Endodermal cell (in vitro differentiated cells): ENCODE results near the gene FKBP14. TPM values are rescaled to one million over a fixed set of nuclear protein-coding genes. Genes with fewer than 3 reads are reported as not detected.

ENCODE experiments used
- DNase-seq: peaks from one replicate; pipeline ENCODE4 v3.0.0-alpha.2; 2017
- H3K27ac ChIP-seq: 2 replicates; pipeline ENCODE4 v1.5.1; 2013; ENCODE audit warnings: mild to moderate bottlenecking, low read depth, low read length, moderate library complexity
- H3K27me3 ChIP-seq: 2 replicates; pipeline ENCODE4 v1.6.1; 2013; ENCODE audit warnings: mild to moderate bottlenecking, low read length, moderate library complexity; ENCODE audit not compliant: insufficient read depth, control insufficient read depth, poor library complexity, severe bottlenecking
- H3K36me3 ChIP-seq: 2 replicates; pipeline ENCODE4 v1.7.0; 2013; ENCODE audit warnings: mild to moderate bottlenecking, low read length, moderate library complexity; ENCODE audit not compliant: control insufficient read depth, insufficient read depth
- H3K4me1 ChIP-seq: one replicate; pipeline ENCODE4 v1.7.0; 2013; ENCODE audit warnings: low read length; ENCODE audit not compliant: control insufficient read depth, insufficient read depth
- H3K4me3 ChIP-seq: 2 replicates; pipeline ENCODE4 v1.5.1; 2013; ENCODE audit warnings: mild to moderate bottlenecking, low read length, moderate library complexity
- H3K9ac ChIP-seq: 2 replicates; pipeline ENCODE4 v1.6.1; 2013; ENCODE audit warnings: mild to moderate bottlenecking, low read length, moderate library complexity; ENCODE audit not compliant: poor library complexity, severe bottlenecking; ENCODE audit errors: extremely low read depth
- H3K9me3 ChIP-seq: 2 replicates; pipeline ENCODE4 v1.6.1; 2013; ENCODE audit warnings: mild to moderate bottlenecking, low read length, moderate library complexity; ENCODE audit not compliant: control insufficient read depth
- H3K27ac Mint-ChIP-seq: 2 replicates; pipeline ENCODE4 v1.8.0; 2020; ENCODE audit warnings: mixed read lengths
- H3K27me3 Mint-ChIP-seq: 2 replicates; pipeline ENCODE4 v1.8.0; 2021; ENCODE audit warnings: mild to moderate bottlenecking, mixed read lengths; ENCODE audit not compliant: insufficient read depth
- H3K36me3 Mint-ChIP-seq: 2 replicates; pipeline ENCODE4 v1.8.0; 2020; ENCODE audit warnings: low read depth, mixed read lengths
- H3K4me1 Mint-ChIP-seq: 2 replicates; pipeline ENCODE4 v1.8.0; 2020; ENCODE audit warnings: mixed read lengths
- H3K4me3 Mint-ChIP-seq: 2 replicates; pipeline ENCODE4 v1.8.0; 2020; ENCODE audit warnings: mild to moderate bottlenecking, moderate library complexity, mixed read lengths
- H3K9me3 Mint-ChIP-seq: 2 replicates; pipeline ENCODE4 v1.8.0; 2020; ENCODE audit warnings: mild to moderate bottlenecking, mixed read lengths
- WGBS, 2 experiments: methylation state at CpG; one replicate each; pipeline versions ENCODE4 v1.1.5 to v1.1.7; 2013; ENCODE audit warnings: missing lambda C conversion rate in 2 of 2, mixed read lengths in 1 of 2; ENCODE audit not compliant: insufficient coverage in 1 of 2, insufficient read length in 1 of 2; 5-methylcytosine and 5-hydroxymethylcytosine counted together
- total RNA-seq, 2 donors: library from RNA; stranded (reverse); fragmentation: NEBNext Ultra II Directional in 1 of 2; extraction: Animal tissue kit (Norgen Biotek cat#: 25700) in 1 of 2; gene quantifications; 2 replicates in 1 of 2; 3 replicates in 1 of 2; pipeline ENCODE4 v1.2.1, GENCODE V29; 2021
- TF ChIP-seq, protein P1 (sequence below): fragments of 200-600 bp; sonication (generic); conservative IDR thresholded peaks from 2 replicates; pipeline ENCODE4 v1.5.0; 2021; ENCODE audit warnings: antibody characterized with exemption, mild to moderate bottlenecking

The FKBP14 gene
- total RNA-seq, 2 donors from 2014 or later, result 15.1 to 24.8 TPM

DNA sequence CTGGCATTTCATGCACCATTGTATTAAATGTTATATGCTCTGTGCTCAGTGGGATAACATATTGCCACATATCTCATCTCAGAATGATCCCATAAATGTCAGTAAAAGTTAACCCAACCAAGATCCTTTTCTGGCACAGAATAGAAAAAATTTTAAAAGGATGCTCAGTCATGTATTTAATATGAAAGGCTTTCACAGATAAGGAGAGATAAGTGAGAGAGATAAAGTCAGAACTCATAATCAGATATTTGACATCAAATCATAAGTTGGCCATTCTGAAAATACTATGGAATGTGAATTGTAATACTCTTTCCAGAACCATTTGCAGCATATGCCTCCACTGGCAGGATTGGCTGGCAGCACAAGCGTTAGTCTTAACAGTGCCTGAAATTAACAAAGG is 40.2 kb upstream of the FKBP14 start:
- no peaks in the 10 kb centered on the region for H3K27me3 Mint-ChIP-seq
- peaks cover 29% of the 10 kb centered on the region for H3K36me3 Mint-ChIP-seq
- Histone ChIP-seq H3K27ac (no peak overlapping the region), H3K9ac (no peak overlapping the region), H3K27me3 (no peaks in the 10 kb centered on the region), H3K4me3 (no peak overlapping the region), H3K36me3 (peaks cover 78% of the 10 kb centered on the region), H3K4me1 (no peaks in the 10 kb centered on the region), H3K9me3 (no peaks in the 10 kb centered on the region)
- WGBS, 2 experiments, result 91% methylated on average over 1 of the region's 1 CpG
- DNase-seq, result no peak
- no peaks in the 10 kb centered on the region for H3K4me1 Mint-ChIP-seq
- H3K9me3 Mint-ChIP-seq, result no peaks in the 10 kb centered on the region
- TF ChIP-seq, protein P1, sequence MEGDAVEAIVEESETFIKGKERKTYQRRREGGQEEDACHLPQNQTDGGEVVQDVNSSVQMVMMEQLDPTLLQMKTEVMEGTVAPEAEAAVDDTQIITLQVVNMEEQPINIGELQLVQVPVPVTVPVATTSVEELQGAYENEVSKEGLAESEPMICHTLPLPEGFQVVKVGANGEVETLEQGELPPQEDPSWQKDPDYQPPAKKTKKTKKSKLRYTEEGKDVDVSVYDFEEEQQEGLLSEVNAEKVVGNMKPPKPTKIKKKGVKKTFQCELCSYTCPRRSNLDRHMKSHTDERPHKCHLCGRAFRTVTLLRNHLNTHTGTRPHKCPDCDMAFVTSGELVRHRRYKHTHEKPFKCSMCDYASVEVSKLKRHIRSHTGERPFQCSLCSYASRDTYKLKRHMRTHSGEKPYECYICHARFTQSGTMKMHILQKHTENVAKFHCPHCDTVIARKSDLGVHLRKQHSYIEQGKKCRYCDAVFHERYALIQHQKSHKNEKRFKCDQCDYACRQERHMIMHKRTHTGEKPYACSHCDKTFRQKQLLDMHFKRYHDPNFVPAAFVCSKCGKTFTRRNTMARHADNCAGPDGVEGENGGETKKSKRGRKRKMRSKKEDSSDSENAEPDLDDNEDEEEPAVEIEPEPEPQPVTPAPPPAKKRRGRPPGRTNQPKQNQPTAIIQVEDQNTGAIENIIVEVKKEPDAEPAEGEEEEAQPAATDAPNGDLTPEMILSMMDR, result no peak
- H3K27ac Mint-ChIP-seq, result no peak overlapping the region
- no peak overlapping the region for H3K4me3 Mint-ChIP-seq

DNA sequence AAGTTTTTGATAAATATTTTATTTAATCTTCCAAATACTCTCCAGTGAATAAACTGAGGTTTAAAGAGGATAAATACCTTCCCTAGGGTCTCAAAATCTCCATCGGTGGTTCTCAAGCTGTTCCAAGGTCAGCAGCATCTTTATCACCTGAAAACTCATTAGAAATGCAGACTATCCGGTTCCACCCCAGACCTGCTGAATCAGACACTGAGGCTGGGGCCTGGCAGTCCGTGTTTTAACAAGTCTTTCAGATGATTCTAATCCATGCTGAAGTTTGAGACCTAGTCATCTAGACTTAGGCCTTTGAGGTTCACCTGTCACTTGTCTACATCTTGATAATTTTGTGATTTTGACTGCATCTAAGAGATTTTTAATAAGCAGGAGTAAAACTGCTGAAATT is 39.2 kb upstream of the FKBP14 start:
- no peaks in the 10 kb centered on the region for H3K9me3 Mint-ChIP-seq
- TF ChIP-seq, protein P1, result no peak
- no peak overlapping the region for H3K4me3 ChIP-seq
- no peaks in the 10 kb centered on the region for H3K27me3 ChIP-seq
- H3K36me3 Mint-ChIP-seq, result peaks cover 24% of the 10 kb centered on the region
- H3K9ac ChIP-seq, result no peak overlapping the region
- no peaks in the 10 kb centered on the region for H3K4me1 Mint-ChIP-seq
- H3K4me1 ChIP-seq, result no peaks in the 10 kb centered on the region
- H3K27me3 Mint-ChIP-seq, result no peaks in the 10 kb centered on the region
- H3K36me3 ChIP-seq, result peaks cover 80% of the 10 kb centered on the region
- no peak for DNase-seq
- 94 to 96% methylated on average over 3 of the region's 3 CpGs for WGBS, 2 experiments
- H3K27ac Mint-ChIP-seq, result no peak overlapping the region
- H3K4me3 Mint-ChIP-seq, result no peak overlapping the region
- no peak overlapping the region for H3K27ac ChIP-seq
- H3K9me3 ChIP-seq, result no peaks in the 10 kb centered on the region

DNA sequence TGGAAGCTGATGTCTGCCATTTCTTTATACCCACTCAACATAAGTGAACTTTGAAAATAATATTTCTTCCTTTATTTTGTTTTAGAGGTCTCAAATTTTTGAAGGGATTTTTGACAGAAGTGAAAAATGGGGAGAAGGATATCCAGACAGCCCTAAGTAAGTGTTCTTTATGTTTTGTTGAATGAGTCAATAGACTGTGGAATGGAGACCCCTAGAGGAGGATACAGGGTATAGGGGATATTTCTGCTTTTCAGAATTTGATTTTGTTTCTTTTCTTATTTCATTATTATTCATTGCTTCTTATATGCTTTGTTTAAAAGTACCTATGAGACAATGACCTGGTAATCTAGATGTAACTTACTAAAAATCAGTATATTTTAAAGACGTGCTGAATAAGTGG is 36.1 kb upstream of the FKBP14 start:
- H3K27ac Mint-ChIP-seq, result no peak overlapping the region
- TF ChIP-seq, protein P1, result peak; percentile 82
- no peak for DNase-seq
- H3K4me1 Mint-ChIP-seq, result no peaks in the 10 kb centered on the region
- no CpG with 5 or more reads among the region's 1 CpG for WGBS, 2 experiments
- H3K9me3 Mint-ChIP-seq, result peaks cover 10% of the 10 kb centered on the region
- peaks cover 39% of the 10 kb centered on the region for H3K36me3 Mint-ChIP-seq
- no peak overlapping the region for H3K4me3 ChIP-seq
- H3K36me3 ChIP-seq, result peaks cover 76% of the 10 kb centered on the region
- H3K27me3 Mint-ChIP-seq, result no peaks in the 10 kb centered on the region
- H3K9ac ChIP-seq, result no peak overlapping the region
- no peaks in the 10 kb centered on the region for H3K4me1 ChIP-seq
- no peak overlapping the region for H3K4me3 Mint-ChIP-seq
- H3K9me3 ChIP-seq, result peaks cover 13% of the 10 kb centered on the region
- no peak overlapping the region for H3K27ac ChIP-seq
- no peaks in the 10 kb centered on the region for H3K27me3 ChIP-seq
